Keratinocyte (primary cell): Measurements from ENCODE around the gene ZIC5. TPM values are rescaled to one million over a fixed set of nuclear protein-coding genes. Genes with fewer than 3 reads are reported as not detected.

Source experiments
- DNase-seq: peaks from one replicate; pipeline ENCODE4 v3.0.0-alpha.2; 2011; ENCODE audit warnings: low read depth, missing footprints, low spot score
- FAIRE-seq: peaks from 2 replicates; lab custom pipeline; 2011; peaks lifted over from hg19 to GRCh38; lab: Jason Lieb, UNC
- H2AFZ ChIP-seq: 2 replicates; pipeline ENCODE4 v1.6.0; 2012; ENCODE audit warnings: low read length, control low read depth, inconsistent platforms; ENCODE audit not compliant: control insufficient read depth
- H3K27ac ChIP-seq: 2 replicates; pipeline ENCODE4 v1.5.1; 2011; ENCODE audit warnings: low read length; ENCODE audit not compliant: control insufficient read depth, insufficient read depth
- H3K27me3 ChIP-seq: 3 replicates; pipeline ENCODE4 v1.6.0; 2011; ENCODE audit warnings: low read length; ENCODE audit not compliant: control insufficient read depth, insufficient read depth; ENCODE audit errors: extremely low read depth
- H3K36me3 ChIP-seq, 2 experiments: 2 replicates in 1 of 2; 3 replicates in 1 of 2; pipeline ENCODE4 v1.5.1; 2011; ENCODE audit warnings: low read length in 2 of 2, mild to moderate bottlenecking in 1 of 2; ENCODE audit not compliant: control insufficient read depth in 2 of 2, insufficient read depth in 2 of 2; ENCODE audit errors: extremely low read depth in 1 of 2
- H3K4me1 ChIP-seq: 3 replicates; pipeline ENCODE4 v1.5.1; 2011; ENCODE audit warnings: low read length; ENCODE audit not compliant: control insufficient read depth, insufficient read depth; ENCODE audit errors: extremely low read depth
- H3K4me2 ChIP-seq: 3 replicates; pipeline ENCODE4 v1.6.0; 2011; ENCODE audit warnings: low read depth, low read length; ENCODE audit not compliant: control insufficient read depth, insufficient read depth; ENCODE audit errors: extremely low read depth
- H3K4me3 ChIP-seq, 3 experiments: fragments of 200-600 bp in 1 of 3; sonication (generic) in 1 of 3; 2 replicates in 2 of 3; 3 replicates in 1 of 3; pipeline ENCODE4 v1.5.1; 2011 to 2016; ENCODE audit warnings: low read length in 3 of 3, mild to moderate bottlenecking in 3 of 3, control low read depth in 2 of 3, inconsistent platforms in 1 of 3, low read depth in 1 of 3, mixed read lengths in 1 of 3, mixed run types in 1 of 3, moderate library complexity in 1 of 3; ENCODE audit not compliant: control insufficient read depth in 2 of 3, insufficient read depth in 2 of 3; ENCODE audit errors: extremely low read depth in 1 of 3
- H3K79me2 ChIP-seq: 2 replicates; pipeline ENCODE4 v1.6.0; 2012; ENCODE audit warnings: low read length; ENCODE audit not compliant: control insufficient read depth, insufficient read depth
- H3K9ac ChIP-seq: 3 replicates; pipeline ENCODE4 v1.6.0; 2011; ENCODE audit warnings: low read length; ENCODE audit not compliant: control insufficient read depth, insufficient read depth; ENCODE audit errors: extremely low read depth
- H3K9me1 ChIP-seq: 3 replicates; pipeline ENCODE4 v1.6.0; 2011; ENCODE audit warnings: low read length; ENCODE audit not compliant: control insufficient read depth, insufficient read depth; ENCODE audit errors: extremely low read depth
- H3K9me3 ChIP-seq: 2 replicates; pipeline ENCODE4 v1.5.1; 2012; ENCODE audit warnings: low read depth, low read length; ENCODE audit not compliant: control insufficient read depth
- H4K20me1 ChIP-seq: 3 replicates; pipeline ENCODE4 v1.6.0; 2011; ENCODE audit warnings: low read length; ENCODE audit not compliant: control insufficient read depth, insufficient read depth; ENCODE audit errors: extremely low read depth
- EZH2 ChIP-seq: IDR thresholded peaks from one replicate; pipeline ENCODE4 v1.6.1; 2012; ENCODE audit warnings: inconsistent platforms, mild to moderate bottlenecking, low read length, moderate library complexity
- dilution Hi-C: fragments of 300-500 bp; cut with MboI; formaldehyde crosslinking; loops from one replicate; pipeline ENCODE4 v1.7.0; 2020; ENCODE audit warnings: low sequenced_read_pairs; ENCODE audit not compliant: extremely low pct_ligation_motif_present
- polyA plus RNA-seq, 5 experiments: library from polyadenylated mRNA; depleted of rRNA in 3 of 5; stranded (reverse) in 3 of 5; stranded (forward) in 1 of 5; unstranded in 1 of 5; fragments of >200 nt; gene quantifications; 1 replicate in 1 of 5; 2 replicates in 3 of 5; 3 replicates in 1 of 5; pipeline versions ENCODE4 v1.2.1 to v1.2.3, GENCODE V29; 2011 to 2012; ENCODE audit warnings: missing spikeins in 2 of 5, low read depth in 1 of 5, low replicate concordance in 1 of 5
- TF ChIP-seq, protein P1 (sequence below), 3 experiments: IDR thresholded peaks in 1 of 3; conservative IDR thresholded peaks in 1 of 3; optimal IDR thresholded peaks in 1 of 3; 2 replicates in 2 of 3; 3 replicates in 1 of 3; pipeline versions ENCODE3 to v1.5.1; 2011; ENCODE audit warnings: low read length in 3 of 3, mild to moderate bottlenecking in 3 of 3, moderate library complexity in 2 of 3, control low read depth in 1 of 3, inconsistent platforms in 1 of 3; ENCODE audit not compliant: insufficient read depth in 2 of 3; ENCODE audit errors: extremely low read depth in 1 of 3

ZIC5 gene
- polyA plus RNA-seq, 1 donor (not counting 4 experiments of a cell fraction or from before 2014, with no cell fraction given), result not detected

DNA sequence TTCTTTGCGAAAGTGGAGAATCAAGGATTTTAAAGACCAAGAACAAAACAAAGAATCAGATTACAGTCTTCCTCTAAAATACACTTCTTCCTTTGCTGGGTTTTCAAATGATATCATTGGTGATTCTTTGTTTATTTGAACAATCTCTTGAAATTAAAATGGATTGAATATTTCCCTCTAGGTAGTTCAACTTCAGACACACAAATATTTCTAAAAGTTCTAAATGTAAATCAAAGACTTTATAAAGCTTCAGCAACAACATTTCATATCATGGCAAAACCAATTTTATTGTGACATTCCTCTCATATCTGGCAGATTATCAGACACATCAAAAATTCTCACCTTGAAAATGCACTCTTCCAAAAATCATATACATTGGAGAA lies 23.1 kb upstream of the ZIC5 start:
- Histone ChIP-seq H2AFZ (no peak overlapping the region), H3K79me2 (no peaks in the 10 kb centered on the region), H3K27ac (no peak overlapping the region), H3K9ac (no peak overlapping the region), H3K9me1 (no peaks in the 10 kb centered on the region), H3K4me1 (no peaks in the 10 kb centered on the region), H3K36me3 (no peaks in the 10 kb centered on the region), H3K4me2 (no peak overlapping the region), H3K9me3 (peaks cover 2% of the 10 kb centered on the region), H3K27me3 (peaks cover 87% of the 10 kb centered on the region), H4K20me1 (peaks cover 15% of the 10 kb centered on the region), H3K4me3 (no peak overlapping the region)
- TF ChIP-seq, protein P1, sequence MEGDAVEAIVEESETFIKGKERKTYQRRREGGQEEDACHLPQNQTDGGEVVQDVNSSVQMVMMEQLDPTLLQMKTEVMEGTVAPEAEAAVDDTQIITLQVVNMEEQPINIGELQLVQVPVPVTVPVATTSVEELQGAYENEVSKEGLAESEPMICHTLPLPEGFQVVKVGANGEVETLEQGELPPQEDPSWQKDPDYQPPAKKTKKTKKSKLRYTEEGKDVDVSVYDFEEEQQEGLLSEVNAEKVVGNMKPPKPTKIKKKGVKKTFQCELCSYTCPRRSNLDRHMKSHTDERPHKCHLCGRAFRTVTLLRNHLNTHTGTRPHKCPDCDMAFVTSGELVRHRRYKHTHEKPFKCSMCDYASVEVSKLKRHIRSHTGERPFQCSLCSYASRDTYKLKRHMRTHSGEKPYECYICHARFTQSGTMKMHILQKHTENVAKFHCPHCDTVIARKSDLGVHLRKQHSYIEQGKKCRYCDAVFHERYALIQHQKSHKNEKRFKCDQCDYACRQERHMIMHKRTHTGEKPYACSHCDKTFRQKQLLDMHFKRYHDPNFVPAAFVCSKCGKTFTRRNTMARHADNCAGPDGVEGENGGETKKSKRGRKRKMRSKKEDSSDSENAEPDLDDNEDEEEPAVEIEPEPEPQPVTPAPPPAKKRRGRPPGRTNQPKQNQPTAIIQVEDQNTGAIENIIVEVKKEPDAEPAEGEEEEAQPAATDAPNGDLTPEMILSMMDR (optimal IDR thresholded peaks at IDR 0.05 in 1 of 3, IDR thresholded peaks at IDR 0.05 in 1 of 3, conservative IDR thresholded peaks at IDR 0.05 in 1 of 3; ENCODE audit: extremely low read depth in 1 of 3, insufficient read depth in 2 of 3, low read length in 3 of 3), result no peak
- no peak for TF ChIP-seq EZH2
- dilution Hi-C loops, result no loop called here
- no peak for DNase-seq
- peak; percentile 17 for FAIRE-seq

- dilution Hi-C loops, result no loop called here
- peaks cover 2% of the 10 kb centered on the region for H3K9me3 ChIP-seq
- H3K4me1 ChIP-seq, result no peaks in the 10 kb centered on the region
- no peak overlapping the region for H3K27ac ChIP-seq
- H3K27me3 ChIP-seq, result peaks cover 94% of the 10 kb centered on the region
- DNase-seq (no peak), FAIRE-seq (no peak)
- H3K4me2 ChIP-seq, result no peak overlapping the region
- no peaks in the 10 kb centered on the region for H3K79me2 ChIP-seq
- TF ChIP-seq, protein P1 (optimal IDR thresholded peaks at IDR 0.05 in 1 of 3, IDR thresholded peaks at IDR 0.05 in 1 of 3, conservative IDR thresholded peaks at IDR 0.05 in 1 of 3; ENCODE audit: extremely low read depth in 1 of 3, insufficient read depth in 2 of 3, low read length in 3 of 3), result no peak
- no peak for TF ChIP-seq EZH2
- H2AFZ ChIP-seq, result no peak overlapping the region
- H4K20me1 ChIP-seq, result peaks cover 15% of the 10 kb centered on the region
- H3K4me3 ChIP-seq, result no peak overlapping the region
- H3K9ac ChIP-seq, result no peak overlapping the region
- no peaks in the 10 kb centered on the region for H3K36me3 ChIP-seq
- no peaks in the 10 kb centered on the region for H3K9me1 ChIP-seq
Observed at GRCh38 chr13:99993660-99994637, 22.4 kb upstream of the ZIC5 start.
